ENCODE measurements around the gene RTN3.
"Not testable (repeated sequence)": the region's sequence is repeated elsewhere in the genome, so short reads cannot be mapped to it uniquely, and the experiment has no call there.

RTN3 gene

DNA sequence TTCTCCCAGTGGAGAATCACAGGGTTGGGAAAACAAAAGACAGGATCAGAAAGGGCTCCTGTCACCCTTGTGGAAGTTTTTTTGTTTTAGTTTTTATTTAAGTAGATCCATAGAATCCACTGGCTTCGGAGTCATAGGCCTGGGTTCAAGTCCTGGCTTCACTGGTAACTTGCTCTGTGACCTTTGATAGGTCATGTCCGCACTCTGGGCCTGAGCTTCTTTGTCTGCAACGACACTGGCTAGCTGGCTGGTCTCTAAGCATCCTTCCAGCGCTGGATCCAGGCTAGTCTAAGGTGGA, 85.9 kb downstream of the RTN3 start:
- TF ChIP-seq POLR2A (IDR thresholded peaks at IDR 0.05; ENCODE audit: low read depth, low read length) (no peak), POLR2AphosphoS5 (IDR thresholded peaks at IDR 0.05; ENCODE audit: low read depth, low read length) (no peak), TAF1 (IDR thresholded peaks at IDR 0.05; ENCODE audit: borderline replicate concordance, low read depth, low read length) (no peak)
- FAIRE-seq (peak; percentile 89), DNase-seq (ENCODE audit: insufficient read length) (no peak)

GRCh38 chr11:63767565-63768236, 86.4 kb downstream of the RTN3 start:
- TF ChIP-seq POLR2AphosphoS5 (IDR thresholded peaks at IDR 0.05; ENCODE audit: low read depth, low read length) (no peak), POLR2A (IDR thresholded peaks at IDR 0.05; ENCODE audit: low read depth, low read length) (no peak), TAF1 (IDR thresholded peaks at IDR 0.05; ENCODE audit: borderline replicate concordance, low read depth, low read length) (no peak)
- DNase-seq (ENCODE audit: insufficient read length) = peak; percentile 57
- no peak for FAIRE-seq

- FAIRE-seq = peak; percentile 79
- peak; percentile 77 for DNase-seq (ENCODE audit: insufficient read length)
Observed at GRCh38 chr11:63768237-63769041, 87.1 kb downstream of the RTN3 start, which contains the start of gene ZFTA. Gene ZFTA, minus strand, starts transcription at chr11:63768775. Its CDS starts 153 bp downstream, at chr11:63768622.

GRCh38 chr11:63769042-63769713, 87.9 kb downstream of the RTN3 start:
- FAIRE-seq (peak; percentile 5), DNase-seq (ENCODE audit: insufficient read length) (peak; percentile 46)
- no peak for TF ChIP-seq POLR2A (IDR thresholded peaks at IDR 0.05; ENCODE audit: low read depth, low read length)

More at GRCh38 chr11:63768237-63769041, 87.1 kb downstream of the RTN3 start, which contains the start of gene ZFTA:
- TF ChIP-seq POLR2AphosphoS5 (IDR thresholded peaks at IDR 0.05; ENCODE audit: low read depth, low read length) (no peak), POLR2A (IDR thresholded peaks at IDR 0.05; ENCODE audit: low read depth, low read length) (no peak), TAF1 (IDR thresholded peaks at IDR 0.05; ENCODE audit: borderline replicate concordance, low read depth, low read length) (no peak)

GRCh38 chr11:63769714-63770455, 88.6 kb downstream of the RTN3 start:
- FAIRE-seq = no peak
- DNase-seq (ENCODE audit: insufficient read length) = no peak
- TF ChIP-seq TAF1 (IDR thresholded peaks at IDR 0.05; ENCODE audit: borderline replicate concordance, low read depth, low read length) = no peak

GRCh38 chr11:63770763-63771162, 89.5 kb downstream of the RTN3 start:
- no peak for FAIRE-seq
- TF ChIP-seq POLR2A (IDR thresholded peaks at IDR 0.05; ENCODE audit: low read depth, low read length) = no peak
- TF ChIP-seq TAF1 (IDR thresholded peaks at IDR 0.05; ENCODE audit: borderline replicate concordance, low read depth, low read length) = no peak
- no peak for TF ChIP-seq POLR2AphosphoS5 (IDR thresholded peaks at IDR 0.05; ENCODE audit: low read depth, low read length)
- DNase-seq (ENCODE audit: insufficient read length) = no peak

DNA sequence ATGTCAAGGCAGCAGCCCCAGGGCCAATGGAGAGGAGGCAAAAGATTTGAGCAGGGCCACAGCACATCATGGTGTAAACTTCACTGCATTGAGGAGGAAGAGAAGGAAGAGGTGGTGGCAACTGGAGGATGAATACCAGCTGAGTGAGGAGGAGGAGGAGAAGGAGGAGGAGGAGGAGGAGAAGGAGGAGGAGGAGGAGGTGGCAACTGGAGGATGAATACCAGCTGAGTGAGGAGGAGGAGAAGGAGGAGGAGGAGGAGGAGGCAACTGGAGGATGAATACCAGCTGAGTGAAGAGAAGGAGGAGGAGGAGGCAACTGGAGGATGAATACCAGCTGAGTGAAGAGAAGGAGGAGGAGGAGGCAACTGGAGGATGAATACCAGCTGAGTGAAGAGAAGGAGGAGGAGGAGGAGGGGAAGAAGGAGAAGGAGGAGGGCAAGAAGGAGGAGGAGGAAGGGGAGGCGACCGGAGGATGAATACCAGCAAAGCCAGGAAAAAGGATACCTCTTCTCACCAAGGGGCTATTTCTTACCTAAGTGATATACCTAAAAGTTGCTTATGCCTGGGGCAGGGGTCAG, 90.5 kb downstream of the RTN3 start:
- FAIRE-seq; DNase-seq (ENCODE audit: insufficient read length): not testable (repeated sequence)

DNA sequence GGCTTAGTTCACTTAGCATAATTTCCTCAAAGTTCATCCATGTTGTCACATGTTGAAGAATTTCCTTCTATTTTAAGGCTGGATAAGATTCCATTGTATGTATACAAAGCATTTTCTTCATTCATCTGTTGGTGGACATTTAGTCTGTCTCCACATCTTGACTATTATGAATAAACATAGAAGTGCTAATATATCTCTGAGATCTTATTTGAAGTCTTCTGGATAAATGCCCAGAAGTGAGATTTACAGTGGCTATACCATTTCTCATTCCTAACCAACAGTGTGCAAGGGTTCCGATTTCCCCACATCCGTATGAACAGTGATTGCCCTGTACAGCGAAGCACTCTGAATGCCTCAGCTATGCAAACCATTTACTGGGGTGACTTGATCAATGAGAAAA, 93.9 kb downstream of the RTN3 start:
- DNase-seq (ENCODE audit: insufficient read length) (no peak), FAIRE-seq (no peak)
- no peak for TF ChIP-seq POLR2AphosphoS5 (IDR thresholded peaks at IDR 0.05; ENCODE audit: low read depth, low read length)
- TF ChIP-seq POLR2A (IDR thresholded peaks at IDR 0.05; ENCODE audit: low read depth, low read length) = no peak
- no peak for TF ChIP-seq TAF1 (IDR thresholded peaks at IDR 0.05; ENCODE audit: borderline replicate concordance, low read depth, low read length)

DNA sequence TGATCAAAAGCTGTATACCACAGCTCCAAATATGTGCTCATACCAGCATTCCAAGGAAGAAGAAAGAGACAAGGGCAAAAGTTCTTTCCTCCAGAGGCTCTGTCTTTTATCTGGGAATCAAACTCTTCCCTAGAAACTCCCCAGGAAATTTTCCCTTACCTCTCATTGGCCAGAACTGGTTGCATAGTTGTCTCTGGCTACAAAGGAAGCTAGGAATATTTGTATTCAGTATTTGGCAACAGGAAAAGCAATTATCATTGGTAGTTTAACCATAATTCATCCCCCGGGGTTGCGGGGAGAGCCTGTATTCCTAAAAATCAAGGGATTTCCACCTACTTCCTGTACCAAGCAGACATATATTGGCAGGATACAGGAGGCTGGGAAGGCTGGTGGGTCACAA, 97.7 kb downstream of the RTN3 start:
- FAIRE-seq = no peak
- no peak for TF ChIP-seq TAF1 (IDR thresholded peaks at IDR 0.05; ENCODE audit: borderline replicate concordance, low read depth, low read length)
- TF ChIP-seq POLR2AphosphoS5 (IDR thresholded peaks at IDR 0.05; ENCODE audit: low read depth, low read length) = no peak
- no peak for TF ChIP-seq POLR2A (IDR thresholded peaks at IDR 0.05; ENCODE audit: low read depth, low read length)
- no peak for DNase-seq (ENCODE audit: insufficient read length)

- FAIRE-seq (no peak), DNase-seq (ENCODE audit: insufficient read length) (no peak)
- TF ChIP-seq POLR2A (IDR thresholded peaks at IDR 0.05; ENCODE audit: low read depth, low read length) (no peak), POLR2AphosphoS5 (IDR thresholded peaks at IDR 0.05; ENCODE audit: low read depth, low read length) (no peak), TAF1 (IDR thresholded peaks at IDR 0.05; ENCODE audit: borderline replicate concordance, low read depth, low read length) (no peak)
Observed at GRCh38 chr11:63782749-63783148, 101.4 kb downstream of the RTN3 start.

- DNase-seq (ENCODE audit: insufficient read length) = no peak
- FAIRE-seq = no peak
- no peak for TF ChIP-seq TAF1 (IDR thresholded peaks at IDR 0.05; ENCODE audit: borderline replicate concordance, low read depth, low read length)
- TF ChIP-seq POLR2AphosphoS5 (IDR thresholded peaks at IDR 0.05; ENCODE audit: low read depth, low read length) = no peak
- TF ChIP-seq POLR2A (IDR thresholded peaks at IDR 0.05; ENCODE audit: low read depth, low read length) = no peak
Observed at GRCh38 chr11:63783925-63784592, 102.8 kb downstream of the RTN3 start.

All from GM12892 (cell line).